Activated CD8-positive, alpha-beta memory T cell treated with anti-CD3 and anti-CD28 coated beads, Interleukin-2, amount 50 U/mL, for 1 hour (primary cell): Measurements from ENCODE around the gene HOXB6.

Experiments
- DNase-seq: peaks from one replicate; pipeline ENCODE4 v3.0.0-alpha.2; 2020; ENCODE audit errors: extremely low read depth

HOXB6 gene

GRCh38 chr17:48604770-48605329 lies at the start of gene HOXB6:
Gene HOXB6 (minus strand): TSS chr17:48604986. CDS start chr17:48598150, 6,836 bp downstream.
- DNase-seq, result no peak

GRCh38 chr17:48649741-48650140 lies 45.0 kb upstream of the HOXB6 start:
- no peak for DNase-seq

GRCh38 chr17:48647963-48648245 lies 43.1 kb upstream of the HOXB6 start:
- no peak for DNase-seq

DNA sequence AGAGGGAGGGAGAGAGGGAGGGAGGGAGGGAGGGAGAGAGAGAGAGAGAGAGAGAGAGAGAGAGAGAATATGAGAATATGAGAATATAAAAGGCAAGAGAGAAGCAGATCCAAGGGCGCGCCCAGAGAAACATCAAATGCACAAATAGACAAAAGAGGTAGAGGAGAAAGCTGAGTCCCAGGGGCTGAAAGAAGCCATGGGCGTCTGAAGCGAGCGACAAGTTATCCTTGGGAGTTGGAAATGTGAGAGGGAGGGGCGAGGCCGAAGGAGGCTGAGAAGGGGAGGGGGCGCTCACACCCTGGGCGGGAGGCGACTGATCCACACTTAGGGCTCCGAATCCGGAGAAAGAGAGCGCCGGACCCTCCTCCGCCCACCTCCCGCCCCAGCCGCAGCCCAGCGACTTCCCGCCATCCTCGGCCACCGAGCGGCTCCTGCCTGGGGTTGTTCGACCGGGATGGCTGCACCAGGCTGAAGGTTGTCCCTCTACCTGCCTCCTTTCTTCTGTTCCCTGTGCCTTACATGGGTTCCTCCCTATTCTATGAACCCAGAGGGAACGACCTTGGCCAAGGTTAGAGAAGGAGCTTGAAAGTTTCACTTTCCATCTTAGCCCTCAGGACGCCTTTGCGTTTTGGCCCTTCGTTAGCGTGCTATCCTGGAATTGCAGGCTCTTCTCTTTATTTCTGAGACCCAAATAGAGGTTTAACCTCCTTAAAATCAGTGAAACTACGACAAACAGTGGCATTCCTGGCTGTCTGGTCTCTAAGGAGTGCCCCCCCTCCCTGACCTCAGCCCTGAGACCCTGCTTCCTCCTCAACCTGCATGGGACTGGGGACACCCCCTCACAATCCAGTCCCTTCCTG lies 42.5 kb upstream of the HOXB6 start:
- DNase-seq, result no peak

DNA sequence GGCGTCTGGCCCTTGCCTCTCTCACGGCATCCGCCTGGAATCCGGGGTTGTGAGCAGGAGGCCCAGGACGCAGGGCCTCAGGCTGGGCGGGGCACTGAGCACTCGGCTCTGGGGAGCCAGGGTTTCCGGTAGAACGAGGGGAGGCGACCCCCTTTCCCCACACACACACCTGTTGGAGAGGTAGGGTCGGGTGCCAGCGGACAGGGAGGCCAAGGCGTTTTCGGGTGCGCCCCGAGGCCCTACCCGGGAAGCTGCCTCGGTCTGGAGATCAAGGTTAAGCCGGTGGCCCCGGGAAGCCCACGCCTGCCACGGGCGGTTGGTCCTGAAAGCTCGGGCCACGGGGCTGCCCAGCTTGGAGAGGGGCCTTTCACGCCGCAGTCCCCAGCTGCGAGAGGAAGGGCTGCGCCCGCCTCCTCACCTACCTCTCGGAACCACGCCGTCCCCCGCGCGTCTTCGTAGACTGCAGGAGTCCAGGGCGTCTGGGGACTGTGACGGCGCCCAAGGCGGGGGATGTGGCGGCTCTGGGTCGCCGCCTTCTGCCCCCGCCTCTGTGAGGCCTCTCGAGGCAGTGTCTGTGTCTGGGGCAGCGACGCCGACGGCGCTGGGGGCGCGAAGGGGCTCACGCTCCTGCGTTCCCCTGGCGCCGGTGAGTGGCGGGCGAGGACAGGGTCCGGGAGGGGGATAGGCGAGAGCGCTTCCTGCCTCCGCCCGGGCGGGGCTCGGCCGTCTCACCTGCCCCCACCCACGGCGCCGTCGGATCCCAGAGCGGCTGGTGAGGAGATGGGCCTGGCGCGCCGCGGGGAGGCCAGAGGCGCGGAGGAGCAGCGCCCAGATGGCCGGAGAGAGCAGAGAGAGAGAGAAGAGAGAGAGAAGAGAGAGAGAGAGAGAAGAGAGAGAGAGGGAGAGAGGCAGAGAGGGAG lies 41.7 kb upstream of the HOXB6 start:
- no peak for DNase-seq

DNA sequence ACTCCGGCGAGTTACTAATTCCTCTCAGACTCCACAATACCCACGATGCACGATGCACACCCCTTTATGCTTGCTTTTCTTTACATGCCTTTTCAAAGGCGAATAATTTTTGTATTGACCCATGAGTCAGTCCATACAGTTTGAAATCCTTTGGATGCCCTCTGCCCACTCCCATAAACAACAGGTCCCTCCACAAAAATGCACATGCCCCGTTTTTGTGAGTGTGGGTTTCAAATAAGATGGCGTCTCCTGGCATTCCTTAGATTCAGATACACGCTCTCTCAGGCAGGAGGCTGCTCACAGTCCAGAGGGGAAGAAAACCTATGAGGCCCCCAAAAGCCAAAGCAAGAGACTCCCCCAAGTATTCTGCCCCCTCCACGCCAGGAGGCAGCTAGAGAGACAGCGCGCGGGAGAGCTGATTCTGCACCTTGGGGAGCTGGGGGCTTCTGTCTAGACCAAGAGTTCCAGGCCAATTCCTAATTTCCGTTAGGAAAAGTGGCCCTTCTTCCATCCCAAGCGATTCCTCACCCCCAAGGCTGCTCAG lies 40.9 kb upstream of the HOXB6 start:
- DNase-seq, result no peak

- no peak for DNase-seq
These were observed 40.2 kb upstream of the HOXB6 start for GRCh38 chr17:48644910-48645557.

GRCh38 chr17:48644159-48644558 lies 39.4 kb upstream of the HOXB6 start:
- DNase-seq, result no peak

DNA sequence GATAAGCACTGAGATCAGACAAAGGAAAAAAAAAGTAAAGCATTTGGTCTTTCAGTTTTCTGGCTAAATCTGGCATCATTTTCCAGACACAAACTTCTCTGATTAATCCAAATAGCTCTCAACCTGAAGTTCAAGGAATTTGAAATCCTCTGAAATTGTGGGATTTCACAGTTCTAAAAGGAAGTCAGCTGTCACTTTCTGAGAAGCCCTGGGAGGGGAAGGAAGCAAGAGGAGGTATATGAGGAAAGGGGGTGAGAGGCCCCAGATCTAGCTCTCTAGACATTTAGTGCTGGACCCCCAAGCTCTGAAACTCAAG lies 38.9 kb upstream of the HOXB6 start:
- no peak for DNase-seq

- no peak for DNase-seq
These were observed 38.3 kb upstream of the HOXB6 start for GRCh38 chr17:48642843-48643696.

DNA sequence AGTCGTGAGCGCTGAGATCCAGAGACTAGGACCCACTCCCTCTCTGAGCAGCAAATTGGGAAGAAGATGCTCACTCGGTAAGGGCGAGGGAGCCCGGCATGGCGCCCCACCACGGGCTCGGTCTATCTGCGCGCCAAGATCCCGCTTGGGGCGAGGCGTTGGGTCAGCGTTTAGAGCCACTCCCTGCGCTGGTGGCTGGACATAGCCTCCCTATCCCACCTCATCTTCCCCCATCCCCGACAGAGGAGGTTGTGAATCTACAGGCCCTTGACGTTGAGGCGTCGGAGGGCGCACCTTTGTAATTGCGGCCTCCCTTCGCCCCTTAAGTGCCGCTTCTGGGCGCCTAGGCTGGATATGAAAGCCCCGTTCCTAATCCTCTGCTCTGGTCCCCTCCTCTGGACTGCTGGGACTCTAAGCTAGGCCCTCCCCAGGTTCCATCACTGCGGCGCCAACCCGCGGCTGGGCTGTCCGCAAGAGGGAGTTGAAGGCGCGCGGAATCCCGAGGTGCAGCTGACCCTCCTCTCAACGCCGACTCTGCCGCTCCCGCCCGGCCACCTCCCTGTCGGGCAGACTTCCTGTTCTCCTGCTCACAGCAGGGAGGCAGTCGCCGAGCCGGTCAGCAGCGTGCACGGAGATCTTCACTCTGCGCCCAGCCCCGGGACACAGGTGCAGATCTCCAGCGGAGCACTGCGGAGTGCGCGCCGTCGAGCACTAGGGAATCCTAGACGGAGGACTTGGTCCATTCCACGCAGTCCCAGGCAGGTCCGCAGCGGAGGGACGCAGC lies 37.5 kb upstream of the HOXB6 start:
- DNase-seq, result no peak

DNA sequence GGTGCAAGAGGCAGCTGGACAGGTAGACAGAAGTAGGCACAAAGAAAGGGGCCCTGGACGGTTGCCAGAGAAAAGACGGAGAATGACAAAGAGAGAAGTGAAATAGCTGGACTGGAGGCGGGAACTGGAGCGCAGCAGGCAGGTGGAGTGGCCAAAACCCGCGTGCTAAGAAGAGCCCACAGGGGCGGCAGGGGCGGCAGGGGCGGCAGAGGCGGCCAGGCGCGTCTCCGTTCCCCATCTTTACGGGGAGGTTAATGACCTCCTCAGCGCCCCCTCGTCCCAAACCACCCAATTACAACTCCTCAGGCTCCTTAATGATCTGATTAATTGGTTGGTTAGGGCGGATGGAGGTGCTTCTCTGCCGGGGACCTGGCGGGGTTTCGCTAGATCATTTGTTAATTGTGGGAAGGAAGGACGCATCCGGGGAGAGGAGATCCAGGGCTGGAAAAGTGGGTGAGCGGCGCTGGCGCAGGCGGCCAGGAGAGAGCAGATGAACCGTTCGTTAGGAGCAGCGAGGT lies 36.8 kb upstream of the HOXB6 start:
- DNase-seq, result no peak

- no peak for DNase-seq
These were observed 36.0 kb upstream of the HOXB6 start for GRCh38 chr17:48640858-48641180.

GRCh38 chr17:48639982-48640857 lies 35.4 kb upstream of the HOXB6 start:
- DNase-seq, result no peak

GRCh38 chr17:48639136-48639535 lies 34.4 kb upstream of the HOXB6 start:
- no peak for DNase-seq

DNA sequence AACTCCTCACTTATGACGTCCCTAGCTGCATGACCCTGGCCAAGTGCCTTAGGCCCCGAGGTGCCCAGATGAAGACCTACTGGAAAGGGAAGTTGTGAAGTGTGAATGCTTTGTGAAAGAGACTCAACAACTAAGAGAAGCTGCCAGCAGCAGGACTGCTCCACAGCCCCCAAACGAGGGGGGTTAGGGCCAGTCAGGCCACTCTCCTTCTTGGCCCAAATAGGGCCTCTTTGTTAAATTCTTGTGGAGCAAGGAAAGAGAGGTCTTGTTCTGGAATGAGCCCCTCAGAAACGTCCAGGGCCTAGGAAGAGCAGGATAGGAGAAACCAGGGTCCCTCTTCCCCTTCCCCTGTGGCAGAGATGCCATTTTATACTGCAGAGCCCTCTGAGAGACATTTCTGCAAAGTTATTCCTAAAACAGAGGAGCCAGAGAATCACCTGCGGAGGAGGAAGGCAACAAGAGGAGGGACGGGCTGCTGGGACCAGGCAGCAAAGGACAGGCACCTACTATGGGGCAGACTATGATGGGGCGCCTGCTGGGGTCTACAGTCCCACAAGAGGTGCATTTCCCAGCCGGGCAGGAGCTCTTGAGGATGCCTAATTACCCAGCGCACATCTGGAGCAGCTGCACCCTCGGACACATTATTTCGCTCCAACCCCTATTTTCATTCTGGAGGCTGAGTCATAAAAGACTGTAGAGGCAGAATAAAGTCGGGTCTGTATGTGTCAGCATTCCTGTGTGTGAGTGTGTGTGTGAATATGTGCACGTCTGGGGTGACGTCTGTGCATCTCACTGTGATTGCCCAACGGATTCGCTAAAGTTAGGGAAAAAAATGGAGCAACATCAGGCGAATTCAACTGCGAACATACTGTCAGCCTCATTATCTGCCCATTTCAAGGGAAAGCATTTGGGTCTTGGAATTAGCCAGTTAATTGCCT lies 32.8 kb upstream of the HOXB6 start:
- no peak for DNase-seq

DNA sequence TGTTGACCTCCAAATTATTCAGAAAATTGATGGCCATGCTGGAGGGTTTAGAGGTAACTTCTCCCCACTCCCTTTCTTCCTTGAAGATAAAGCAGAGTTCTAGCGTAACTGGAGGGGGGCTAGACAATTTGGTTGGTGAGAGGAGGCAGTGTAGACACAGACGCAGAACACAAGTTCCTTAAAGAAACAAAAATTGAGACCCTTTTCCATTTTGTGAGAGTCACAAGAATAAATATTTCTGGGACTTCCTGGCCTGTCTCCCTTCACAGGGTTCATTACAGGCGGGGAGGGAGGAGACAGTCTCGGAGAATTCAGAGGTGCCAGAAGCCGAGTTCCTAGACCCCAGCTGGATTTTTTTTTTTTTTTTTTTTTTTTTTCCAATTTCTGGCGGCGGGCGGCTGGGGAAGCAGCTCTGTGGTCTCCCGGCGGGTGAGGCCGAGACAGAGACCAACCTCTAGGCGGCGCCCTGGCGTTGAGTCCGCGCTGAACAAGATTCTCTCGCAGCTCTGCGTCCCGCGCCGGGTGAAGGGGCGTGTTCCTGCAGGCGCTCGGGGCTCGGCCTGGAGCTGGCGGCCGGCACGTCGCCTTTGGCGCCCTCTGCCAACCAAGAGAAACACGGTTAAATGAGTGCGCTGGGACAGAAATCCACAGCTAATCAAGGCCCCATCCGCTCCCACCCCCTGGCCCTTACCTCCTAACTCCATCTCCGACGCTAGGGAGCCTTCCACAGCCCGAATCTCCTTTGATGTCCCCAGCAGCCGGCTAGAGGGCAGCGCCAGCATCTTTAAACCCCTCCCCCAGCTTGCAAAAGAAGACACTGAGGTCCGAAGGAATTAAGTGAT lies 31.6 kb upstream of the HOXB6 start:
- no peak for DNase-seq
